Measurements from ENCODE around the gene IL17REL. TPM values are rescaled to one million over a fixed set of nuclear protein-coding genes. Genes with fewer than 3 reads are reported as not detected.

The IL17REL gene
- total and polyA plus RNA-seq, 10 of the 15 experiments (the other 5 are each of a cell fraction or from before 2014, with no cell fraction given) = 0.03 TPM; not detected in 9

GRCh38 chr22:50058906-50059880 lies 46.6 kb upstream of the IL17REL start:
- BruUV-seq (replicated peaks) = no TSS peak
- intact Hi-C loops (cut with micrococcal nuclease; ENCODE audit: unreplicated experiment) = no loop called here

More at GRCh38 chr22:50058906-50059880, 46.6 kb upstream of the IL17REL start:
- Histone ChIP-seq H3K9ac (ENCODE audit: control insufficient read depth, insufficient read depth, low read length) (no peak overlapping the region), H3K4me3 (no peak overlapping the region), H3K79me2 (ENCODE audit: control insufficient read depth, insufficient read depth, low read length) (no peaks in the 10 kb centered on the region), H3K9me3 (replicated peaks; ENCODE audit: control insufficient read depth, insufficient read depth, low read length) (no peaks in the 10 kb centered on the region), H3K27me3 (replicated peaks in 1 of 2; ENCODE audit: control insufficient read depth in 2 of 2, insufficient read depth in 2 of 2, low read length in 1 of 2) (no peaks in the 10 kb centered on the region; a peak in 2 of 4 replicates), H3K36me3 (ENCODE audit: control insufficient read depth in 2 of 2, insufficient read depth in 2 of 2, low read length in 1 of 2) (no peaks in the 10 kb centered on the region), H2AFZ (ENCODE audit: control insufficient read depth, low read depth, low read length) (no peak overlapping the region), H3K4me2 (ENCODE audit: control insufficient read depth, insufficient read depth) (no peak overlapping the region), H3K4me1 (ENCODE audit: control insufficient read depth, insufficient read depth, low read length) (0 out of 2 replicates have a peak, but pooled peaks cover 3% of the 10 kb centered on the region), H3K27ac (ENCODE audit: control insufficient read depth, insufficient read depth) (no peak overlapping the region), H4K20me1 (ENCODE audit: control insufficient read depth, insufficient read depth) (no peaks in the 10 kb centered on the region)
- ChIA-PET RAD21 (ENCODE audit: unreplicated experiment) (interaction anchor here (0.6 kb wide), 1 partner anchor 56 kb away, joined by 4 read pairs; no protein-coding TSS in a partner anchor), CTCF (no interaction called here), SMC1A (ENCODE audit: uncharacterized antibody, unreplicated experiment) (no interaction called here), POLR2A (no interaction called here)
- FAIRE-seq (no peak), DNase-seq (ENCODE audit: low read depth, low spot score) (no peak), ATAC-seq (peak; percentile 40; the same call in 2 of the 3 replicates)
- in situ Hi-C loops (cut with MboI) = no loop called here
- WGBS (ENCODE audit: insufficient coverage, insufficient replicate concordance, low lambda C conversion rate, missing lambda C conversion rate) = 4% methylated on average over 31 of the region's 31 CpGs
- TF ChIP-seq SMAD1 (IDR thresholded peaks at IDR 0.05; ENCODE audit: low read depth, partially characterized antibody) (no peak), ZNF274 (IDR thresholded peaks at IDR 0.05; ENCODE audit: insufficient read depth, insufficient read length) (no peak), REST (IDR thresholded peaks at IDR 0.05; ENCODE audit: low read depth, low read length) (no peak), ATF7 (IDR thresholded peaks at IDR 0.05; ENCODE audit: low read depth) (no peak), PAX5 (IDR thresholded peaks at IDR 0.05; ENCODE audit: borderline replicate concordance, low read depth, low read length) (no peak), KLF5 (IDR thresholded peaks at IDR 0.05; ENCODE audit: partially characterized antibody) (no peak), FOS (IDR thresholded peaks at IDR 0.05; ENCODE audit: borderline replicate concordance, extremely low read depth, insufficient read length) (no peak), JUND (IDR thresholded peaks at IDR 0.05; ENCODE audit: low read depth, low read length) (no peak), NFIC (IDR thresholded peaks at IDR 0.05; ENCODE audit: low read depth, low read length) (no peak), BCL11A (IDR thresholded peaks at IDR 0.05; ENCODE audit: low read depth, low read length) (no peak), NFYB (IDR thresholded peaks at IDR 0.05; ENCODE audit: insufficient read depth, low read depth, low read length) (no peak), RBBP5 (conservative IDR thresholded peaks at IDR 0.05) (no peak)
